GM12872 (cell line): Measurements from ENCODE around the gene ISY1.

Experiments used
- CTCF ChIP-seq: IDR thresholded peaks from 3 replicates; pipeline ENCODE4 v1.5.1; 2011; ENCODE audit warnings: low read depth, mild to moderate bottlenecking, low read length, moderate library complexity; ENCODE audit not compliant: insufficient read depth

Gene ISY1

DNA sequence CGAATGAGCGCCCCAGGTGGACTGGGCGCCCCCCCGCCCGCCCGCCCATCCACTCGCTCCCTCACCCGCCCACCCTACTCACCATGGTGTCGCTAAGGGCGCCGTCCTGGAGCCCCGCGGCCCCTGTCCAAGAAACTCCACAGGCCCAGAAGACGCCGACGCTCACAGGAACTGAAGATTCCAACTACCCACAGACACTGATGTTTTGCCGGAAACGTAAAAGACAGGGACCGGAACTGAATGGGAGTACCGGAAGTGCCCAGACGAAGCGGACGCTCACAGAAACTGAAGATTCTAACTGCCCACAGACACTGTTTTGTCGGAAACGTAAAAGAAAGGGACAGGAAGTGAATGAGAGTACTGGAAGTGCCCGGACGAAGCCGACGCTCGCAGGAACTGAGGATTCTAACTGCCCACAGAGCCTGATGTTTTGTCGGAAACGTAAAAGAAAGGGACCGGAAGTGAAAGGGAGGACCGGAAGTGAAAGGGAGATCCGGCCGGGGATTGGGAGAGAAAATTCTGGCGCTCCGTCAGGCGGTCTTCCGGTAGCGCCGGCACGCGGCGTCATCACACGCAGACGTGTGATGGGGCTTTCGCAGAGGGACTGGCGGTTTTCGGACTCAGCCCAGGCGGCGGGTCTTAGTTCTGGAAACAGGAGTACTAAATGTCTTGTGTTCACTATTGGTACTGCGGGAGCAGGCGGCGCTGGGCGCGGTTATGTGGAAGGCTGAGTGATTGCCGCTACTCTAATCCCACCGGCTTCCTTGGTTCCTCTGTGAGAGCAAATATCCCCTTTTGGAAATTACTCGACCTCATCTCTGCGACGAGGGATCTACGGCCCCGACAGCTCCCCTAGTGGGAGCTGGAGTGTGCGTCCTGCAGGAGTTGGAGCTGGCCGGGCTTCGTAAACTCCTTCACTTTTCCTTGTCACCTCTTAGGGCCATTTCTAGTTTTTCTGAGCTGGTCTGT, at the start of gene ISY1:
Gene ISY1, minus strand, starts transcription at position 173 of the 969 bp plus-strand sequence. Its CDS starts 88 bp downstream, at position 85.
- TF ChIP-seq CTCF = peak; percentile 87

- no peak for TF ChIP-seq CTCF
Measured at GRCh38 chr3:129207479-129207878, 46.6 kb upstream of the ISY1 start.

GRCh38 chr3:129205109-129205832, 44.4 kb upstream of the ISY1 start:
- TF ChIP-seq CTCF = no peak

- TF ChIP-seq CTCF = no peak
Measured at GRCh38 chr3:129204473-129204872, 43.6 kb upstream of the ISY1 start.

GRCh38 chr3:129199366-129199765, 38.5 kb upstream of the ISY1 start:
- TF ChIP-seq CTCF = no peak

- TF ChIP-seq CTCF = no peak
Measured at GRCh38 chr3:129197321-129197720, 36.5 kb upstream of the ISY1 start.

DNA sequence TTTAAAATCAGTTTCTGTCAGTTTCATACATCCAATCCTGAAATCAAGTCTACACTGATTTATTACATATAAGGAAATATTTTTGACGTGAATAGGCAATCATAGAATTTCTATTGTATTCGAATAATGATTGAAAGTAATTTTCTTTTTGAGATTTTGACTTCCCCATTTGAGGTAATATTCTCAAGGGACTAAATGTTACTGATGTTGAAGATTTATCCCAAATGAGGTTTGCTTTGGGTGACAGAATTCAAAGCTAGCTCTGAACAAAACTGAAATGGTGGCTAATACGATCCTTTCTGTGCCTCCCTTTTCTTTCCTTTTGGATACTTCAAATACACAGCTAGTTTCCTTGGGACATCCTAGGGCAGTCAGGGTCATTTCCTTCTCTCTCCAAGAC, 35.7 kb upstream of the ISY1 start:
- TF ChIP-seq CTCF = no peak
